ENCODE results near the gene NOP16.

NOP16 gene

DNA sequence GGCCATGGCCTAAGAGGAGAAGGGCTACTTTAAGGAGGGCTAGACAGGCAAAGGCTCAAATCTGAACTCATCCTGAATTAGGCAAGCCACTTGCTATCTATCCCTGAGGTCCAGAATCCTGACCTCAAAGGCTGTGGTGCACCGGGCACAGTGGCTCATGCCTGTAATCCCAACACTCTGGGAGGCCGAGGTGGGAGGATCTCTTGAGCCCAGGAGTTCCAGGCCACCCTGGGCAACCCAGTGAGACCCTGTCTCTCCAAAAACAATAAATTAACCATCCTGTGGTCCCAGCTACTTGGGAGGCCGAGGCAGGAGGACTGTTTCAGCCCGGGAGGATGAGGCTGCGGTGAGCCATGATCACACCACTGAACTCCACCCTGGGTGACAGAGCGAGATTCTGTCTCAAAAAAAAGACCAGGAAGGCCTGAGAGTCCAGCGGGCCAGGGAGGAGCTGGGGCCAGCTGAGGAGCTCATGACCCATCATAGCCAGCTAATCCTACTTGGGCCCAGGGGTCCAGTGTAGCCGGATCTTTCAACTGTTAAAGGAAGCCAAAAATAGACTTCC, 4.0 kb downstream of the NOP16 start:
- DNase-seq = no peak

DNA sequence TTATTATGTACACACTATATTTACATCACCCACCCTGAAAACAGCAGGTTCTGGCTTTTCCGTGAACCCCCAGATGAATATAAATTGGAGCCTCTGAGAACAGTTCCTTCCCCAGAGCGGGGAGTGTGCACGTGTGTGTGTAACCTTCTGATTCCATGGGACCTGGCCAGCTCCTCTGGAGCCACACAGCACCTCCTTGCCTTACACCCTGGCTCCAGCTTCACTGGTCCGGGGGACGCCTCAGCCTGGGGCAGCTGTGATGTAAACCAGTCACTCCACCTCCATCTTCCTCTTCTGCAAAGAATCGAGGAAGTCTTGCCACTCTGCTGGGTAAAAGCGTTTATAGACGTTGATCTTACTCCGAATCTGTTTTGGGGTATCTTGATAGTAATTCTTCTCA, 4.4 kb downstream of the NOP16 start:
- no peak for DNase-seq

DNA sequence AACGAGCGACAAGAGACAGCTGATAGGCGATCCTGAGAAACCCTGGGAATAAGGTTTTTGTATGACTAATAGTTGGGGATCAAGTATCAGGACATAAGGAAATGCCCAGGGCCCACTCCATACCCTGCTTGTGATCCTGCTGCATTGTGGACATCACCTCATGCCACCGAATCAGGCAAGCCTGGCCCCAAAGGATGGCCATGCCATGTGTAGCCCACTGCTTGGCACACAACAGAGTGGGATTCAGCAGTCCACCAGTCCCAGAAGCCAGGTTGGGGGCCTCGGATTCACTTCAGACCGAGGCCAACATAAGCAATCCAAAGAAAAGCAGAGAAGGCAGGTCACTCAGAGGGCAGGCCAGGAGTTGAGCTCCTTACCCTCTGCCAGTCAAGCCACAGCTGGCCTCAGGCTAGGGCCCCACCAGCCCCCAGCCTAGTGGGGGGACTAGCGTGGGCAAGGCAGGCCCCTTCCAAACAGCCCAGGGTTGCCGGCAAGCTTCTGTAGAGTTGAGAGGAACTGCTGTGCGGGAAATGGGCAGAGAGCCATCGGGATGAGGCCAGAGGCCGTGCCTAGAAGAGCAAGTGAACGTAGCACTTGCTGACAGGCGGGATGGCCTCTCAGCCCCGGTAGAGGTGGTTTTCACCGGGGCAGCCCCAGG, 5.0 kb downstream of the NOP16 start:
- no peak for DNase-seq

DNA sequence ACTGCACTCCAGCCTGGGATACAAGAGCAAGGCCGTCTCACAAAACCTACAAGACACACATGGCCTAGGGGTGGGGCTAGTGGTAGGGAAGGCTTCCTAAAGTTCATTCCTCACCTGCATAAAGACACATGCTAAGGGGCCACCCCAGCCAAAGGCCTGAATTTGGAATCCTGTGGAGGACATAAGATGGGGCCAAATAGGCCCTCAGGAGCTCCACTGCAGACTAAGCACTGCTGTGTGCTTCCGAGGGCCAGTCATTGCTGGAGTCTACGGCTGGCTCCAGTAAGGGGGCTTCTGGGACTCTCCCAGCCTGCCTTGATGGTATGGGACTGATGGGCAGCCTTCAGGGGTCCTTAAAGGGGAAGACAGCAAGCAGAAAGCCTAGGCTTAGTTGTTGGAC, 5.7 kb downstream of the NOP16 start:
- DNase-seq = no peak

DNA sequence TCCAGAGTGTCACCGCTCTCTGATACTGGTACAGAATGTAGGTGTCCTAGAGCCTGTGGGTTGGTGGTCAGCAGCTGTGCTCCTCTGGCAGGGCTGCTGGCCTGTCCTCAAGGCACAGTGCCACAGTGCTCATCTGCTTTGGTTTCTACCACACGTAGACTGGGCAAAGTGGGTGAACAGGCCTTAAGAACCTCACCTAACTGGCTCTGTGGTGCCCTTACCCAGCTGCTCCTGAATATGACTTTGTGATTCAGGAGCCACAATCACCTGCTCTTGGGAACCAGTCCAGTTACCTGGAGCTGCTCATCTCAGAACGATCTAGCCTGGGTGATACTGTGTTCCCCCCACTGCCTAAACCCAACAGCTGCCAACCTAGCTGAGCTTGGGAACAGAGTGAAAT, 6.4 kb downstream of the NOP16 start:
- no peak for DNase-seq

DNA sequence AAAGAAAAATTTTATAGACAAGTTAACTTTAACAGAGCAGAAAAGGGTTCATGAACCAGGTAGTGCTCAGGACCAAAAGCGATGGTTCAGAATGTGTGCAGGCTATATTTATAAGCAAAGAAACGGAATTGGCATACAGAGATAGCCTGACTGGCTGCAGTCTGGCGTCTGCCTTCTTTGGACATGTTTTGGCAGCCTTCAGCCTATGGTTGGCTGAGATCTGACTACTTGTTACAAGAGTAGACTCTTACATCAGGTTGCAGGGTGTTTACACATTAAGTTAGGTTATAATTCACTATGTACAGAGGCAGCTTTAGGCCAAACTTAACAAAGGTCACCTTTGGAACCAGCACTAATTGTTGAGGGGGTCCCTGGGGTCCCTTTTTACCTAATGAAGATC, 7.0 kb downstream of the NOP16 start:
- DNase-seq = no peak

DNA sequence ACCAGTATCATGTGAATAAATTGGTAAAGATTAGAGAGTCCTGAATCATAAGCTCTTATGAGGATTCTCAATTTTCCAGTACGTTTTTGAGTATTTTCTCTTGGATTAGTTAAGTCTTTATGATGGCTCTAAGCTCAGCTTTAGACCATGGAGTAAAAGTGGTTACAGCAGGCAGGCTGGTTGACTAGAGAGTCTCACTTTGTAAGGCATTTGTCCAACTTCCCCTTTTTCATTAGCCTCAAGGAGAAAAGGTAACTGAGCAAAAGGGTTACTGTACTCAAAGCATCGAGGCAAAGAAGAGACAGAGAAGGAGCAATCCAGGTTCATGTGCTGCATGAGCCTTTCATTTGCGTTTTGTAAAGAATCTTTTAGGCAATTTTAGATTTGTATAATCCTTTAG, 8.5 kb downstream of the NOP16 start:
- DNase-seq = no peak

DNA sequence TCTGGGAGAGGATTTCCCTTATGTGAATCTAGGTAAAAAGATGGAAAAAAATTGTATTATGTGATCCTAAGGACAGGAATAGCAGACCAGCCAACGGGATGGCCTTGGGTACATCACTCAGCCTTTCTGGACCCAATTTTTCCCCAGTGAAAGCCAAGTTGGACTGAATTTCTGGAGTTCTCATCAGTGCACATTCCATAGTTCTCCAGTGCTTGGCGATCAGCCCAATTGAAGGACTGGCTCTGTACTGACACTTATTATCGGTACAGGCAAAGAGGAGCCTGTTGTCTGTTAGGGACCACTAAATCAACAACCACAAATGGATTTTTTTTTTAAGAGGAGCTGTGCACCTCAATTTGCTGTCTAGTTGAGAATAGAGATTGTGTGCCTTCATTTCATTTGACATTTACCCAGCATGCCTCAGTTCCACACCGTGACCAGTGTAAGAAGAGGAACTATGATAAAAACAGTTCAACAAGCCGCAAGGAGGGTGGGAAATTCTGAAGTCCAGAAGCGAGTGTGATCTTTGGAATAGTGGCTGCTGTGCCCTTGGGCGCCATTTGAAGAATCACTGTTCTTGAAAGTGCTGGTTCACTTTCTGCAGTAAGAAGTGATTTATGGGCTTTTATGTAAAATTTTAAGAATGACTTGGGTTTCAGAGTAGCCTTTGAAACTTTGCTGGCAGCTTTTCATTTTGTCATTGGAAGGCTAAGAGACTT, 15.1 kb downstream of the NOP16 start:
- no peak for DNase-seq

DNA sequence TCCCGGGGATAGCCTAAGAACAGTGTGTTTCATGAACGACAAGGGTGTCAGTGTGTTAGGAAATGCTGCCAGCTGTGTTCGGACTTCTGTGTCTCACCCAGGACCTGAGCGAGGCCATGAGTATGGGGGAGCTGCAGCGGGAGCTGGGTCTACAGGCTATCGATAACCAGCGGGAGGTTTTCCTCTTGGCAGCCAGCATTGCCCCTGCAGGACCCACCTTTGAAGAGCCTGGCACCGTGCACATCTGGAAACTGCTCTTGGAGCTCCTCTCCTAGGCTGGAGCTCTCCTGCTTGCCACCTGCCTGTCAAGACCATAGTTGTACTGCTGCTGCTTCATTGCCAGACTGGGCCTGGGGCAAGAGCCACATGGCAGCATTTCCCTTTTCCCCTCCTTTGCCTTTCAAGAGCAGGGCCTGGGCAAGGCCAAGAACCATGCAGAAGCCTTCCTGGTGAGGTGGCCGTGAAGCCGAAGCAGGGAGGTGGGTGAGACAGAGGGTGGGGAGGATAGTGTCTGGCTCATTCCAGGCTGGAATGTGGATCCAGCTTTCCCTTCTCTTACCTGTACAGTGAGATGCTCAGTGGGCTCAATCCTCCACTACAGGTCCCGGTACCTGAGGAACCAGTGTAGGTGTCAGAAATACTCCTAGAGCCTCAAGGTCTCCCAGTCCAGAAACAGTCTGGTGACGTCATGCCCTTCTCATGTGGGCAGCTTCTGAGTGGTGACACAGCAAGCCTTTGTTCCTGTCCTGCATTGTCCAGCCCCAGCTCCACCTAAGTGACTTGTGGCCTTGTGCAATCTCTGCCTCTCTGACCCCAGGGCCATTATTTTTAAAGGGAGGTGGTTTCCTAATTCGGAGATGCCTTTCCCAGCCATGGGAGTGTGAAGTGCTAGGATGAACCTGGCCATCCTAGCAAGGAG, 16.5 kb downstream of the NOP16 start:
- no peak for DNase-seq

DNA sequence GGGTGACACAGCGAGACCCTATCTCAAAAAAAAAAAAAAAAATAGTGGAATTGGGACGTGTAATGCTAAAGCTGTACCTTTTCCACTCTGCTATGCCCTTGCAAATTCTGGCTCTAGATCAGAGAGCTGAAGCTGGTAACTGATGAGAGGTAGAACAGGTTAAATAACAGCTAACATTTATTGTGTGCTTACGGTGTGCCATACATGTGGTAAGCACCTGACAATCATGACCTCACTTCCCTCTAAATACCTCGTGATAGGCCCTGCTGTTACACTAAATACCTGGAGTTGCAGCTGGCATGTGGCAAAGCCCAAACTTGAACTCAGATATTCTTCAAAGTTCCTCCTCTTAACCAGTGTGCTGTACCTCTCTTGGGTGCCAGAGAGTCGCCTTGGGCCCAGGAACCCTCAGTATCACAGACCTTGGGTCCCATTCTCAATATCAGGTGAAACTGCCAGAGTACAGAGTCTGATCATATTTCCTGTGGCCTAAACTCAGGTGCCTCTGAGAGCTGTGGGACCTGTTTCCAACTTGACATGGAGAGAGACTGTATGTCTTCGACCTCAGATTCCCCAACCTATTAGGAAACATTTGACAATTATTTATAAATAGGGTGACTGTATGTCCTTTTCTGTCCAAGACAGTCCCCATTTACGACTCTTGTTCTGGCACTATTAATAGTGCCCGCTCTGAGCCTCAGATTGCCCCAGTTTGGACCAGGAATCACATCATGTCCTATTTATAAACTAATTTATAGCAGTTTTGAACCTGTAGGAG, 18.3 kb downstream of the NOP16 start:
- DNase-seq = no peak

DNA sequence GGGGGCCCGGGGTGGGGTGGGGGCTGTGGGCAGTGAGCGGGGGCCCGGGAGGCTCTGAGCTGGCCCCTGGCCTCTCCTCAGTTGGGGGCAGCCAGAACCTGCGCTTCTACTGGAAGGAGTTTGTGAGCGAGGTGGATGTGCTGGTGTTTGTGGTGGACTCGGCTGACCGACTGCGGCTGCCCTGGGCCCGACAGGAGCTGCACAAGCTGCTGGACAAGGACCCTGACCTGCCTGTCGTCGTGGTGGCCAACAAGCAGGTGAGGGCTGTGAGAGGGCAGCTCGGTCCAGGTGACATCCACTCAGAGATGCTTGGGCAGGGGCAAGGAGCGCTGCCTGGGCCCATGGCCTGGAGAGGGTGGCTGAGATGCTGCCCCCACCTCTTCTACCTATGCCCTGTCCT, 19.7 kb downstream of the NOP16 start:
- no peak for DNase-seq

DNA sequence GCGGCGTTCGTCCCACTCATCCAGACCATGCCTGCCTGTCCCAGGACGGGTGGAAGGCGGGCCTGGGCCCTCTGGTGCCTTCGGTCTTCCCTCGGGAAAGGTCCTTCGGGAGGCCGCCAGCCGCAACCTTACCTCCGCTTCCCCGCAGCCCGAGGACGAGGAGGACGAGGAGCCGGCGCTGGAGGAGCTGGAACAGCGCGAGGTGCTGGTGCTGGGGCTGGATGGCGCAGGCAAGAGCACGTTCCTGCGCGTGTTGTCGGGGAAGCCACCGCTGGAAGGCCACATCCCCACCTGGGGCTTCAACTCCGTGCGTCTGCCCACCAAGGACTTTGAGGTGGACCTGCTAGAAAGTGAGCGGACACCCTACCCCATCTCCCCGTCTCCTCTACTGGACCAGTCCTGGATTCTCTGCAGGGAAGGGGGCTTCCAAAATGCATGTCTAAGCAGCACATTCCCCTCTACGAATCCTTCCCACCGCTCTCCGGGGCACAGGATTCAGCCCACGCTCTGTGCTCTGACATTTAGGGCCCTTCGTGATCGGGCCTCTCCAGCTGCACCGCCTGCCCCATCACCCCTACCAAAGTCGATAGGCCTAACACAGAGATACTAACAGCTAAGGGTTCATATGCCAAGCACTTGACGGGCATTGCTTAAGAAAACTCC, 22.0 kb downstream of the NOP16 start:
- DNase-seq = no peak

DNA sequence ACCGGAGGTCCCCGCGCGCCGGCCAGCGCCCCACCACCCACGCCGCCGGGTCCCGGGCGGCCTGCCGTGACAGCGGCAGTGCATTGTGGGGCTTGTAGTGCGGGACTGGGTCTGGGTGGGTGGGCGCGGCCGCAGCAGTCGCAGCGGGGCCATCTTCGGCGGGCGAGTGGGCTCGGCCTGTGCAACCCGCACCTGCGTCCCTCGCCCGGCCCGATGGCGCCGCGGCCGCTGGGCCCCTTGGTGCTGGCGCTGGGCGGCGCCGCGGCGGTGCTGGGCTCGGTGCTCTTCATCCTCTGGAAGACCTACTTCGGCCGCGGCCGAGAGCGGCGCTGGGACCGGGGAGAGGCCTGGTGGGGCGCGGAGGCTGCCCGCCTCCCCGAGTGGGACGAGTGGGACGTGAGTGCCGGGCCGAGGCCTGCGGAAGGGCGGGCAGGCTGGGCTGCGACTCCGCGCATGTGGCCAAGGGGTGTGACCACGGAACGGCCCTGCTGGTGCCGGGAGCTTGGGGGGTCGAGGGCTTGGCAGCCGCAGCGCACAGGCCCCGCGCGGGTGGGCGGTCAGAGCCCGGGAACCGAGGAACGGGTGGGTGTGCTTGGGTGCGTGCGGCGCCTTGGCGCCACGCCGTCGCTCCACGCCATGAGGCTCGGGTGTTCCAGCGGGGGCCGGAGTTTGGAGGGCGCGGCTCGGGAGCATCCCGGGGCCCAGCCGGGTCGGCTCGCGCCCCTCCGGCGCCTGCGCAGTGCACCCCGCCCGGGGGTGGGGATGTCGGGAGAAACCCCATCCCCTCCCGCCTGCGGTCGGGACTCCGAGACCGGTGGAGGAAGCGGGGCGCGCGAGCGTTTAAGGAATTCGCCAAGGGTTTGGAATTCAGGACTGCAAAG, 22.8 kb downstream of the NOP16 start, which contains the start of gene ARL10:
Gene ARL10, plus strand, starts transcription at position 137 of the 881 bp plus-strand sequence. Its CDS starts 77 bp downstream, at position 214.
- DNase-seq = no peak

DNA sequence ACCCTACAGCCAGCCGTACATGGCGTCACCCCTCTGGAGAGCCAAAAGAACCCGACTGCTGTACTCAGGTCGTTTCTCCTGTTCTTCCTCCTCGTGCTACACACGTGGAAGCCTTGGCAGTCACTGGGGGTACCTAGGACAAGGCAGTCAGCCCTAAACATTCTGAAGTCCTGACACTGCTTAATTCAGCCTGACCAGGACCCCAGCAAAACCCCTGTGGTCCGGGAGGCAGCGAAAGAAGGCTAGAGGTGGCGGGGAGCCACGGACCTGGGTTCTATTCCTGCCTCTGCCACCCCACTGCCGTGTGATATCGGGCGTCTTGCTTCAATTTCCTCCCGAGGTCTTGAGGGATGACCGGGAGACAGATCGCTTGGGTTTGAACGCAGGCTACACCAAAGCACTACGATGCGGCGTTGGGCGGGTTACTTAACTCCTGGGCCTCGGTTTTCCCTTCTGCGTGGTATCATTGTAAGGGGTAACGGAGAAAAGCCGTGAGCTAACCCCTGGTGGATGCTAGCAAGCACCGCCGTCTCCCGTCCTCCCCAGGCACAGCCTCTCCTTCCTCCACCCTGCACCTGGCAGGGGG, 23.5 kb downstream of the NOP16 start:
- no peak for DNase-seq

DNA sequence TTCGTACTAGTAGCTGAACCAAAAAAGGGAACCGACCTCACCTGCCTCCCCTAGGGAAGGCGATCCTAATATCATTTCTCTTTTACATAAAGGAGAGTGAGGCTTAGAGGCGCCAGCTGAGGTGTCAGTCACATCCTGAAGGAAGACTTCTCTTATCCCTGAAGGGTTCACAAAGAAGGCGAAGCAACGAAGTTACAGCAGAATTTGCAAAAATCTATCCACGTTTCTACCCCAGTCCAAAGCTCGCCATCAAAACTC, 26.2 kb downstream of the NOP16 start:
- DNase-seq = no peak

DNA sequence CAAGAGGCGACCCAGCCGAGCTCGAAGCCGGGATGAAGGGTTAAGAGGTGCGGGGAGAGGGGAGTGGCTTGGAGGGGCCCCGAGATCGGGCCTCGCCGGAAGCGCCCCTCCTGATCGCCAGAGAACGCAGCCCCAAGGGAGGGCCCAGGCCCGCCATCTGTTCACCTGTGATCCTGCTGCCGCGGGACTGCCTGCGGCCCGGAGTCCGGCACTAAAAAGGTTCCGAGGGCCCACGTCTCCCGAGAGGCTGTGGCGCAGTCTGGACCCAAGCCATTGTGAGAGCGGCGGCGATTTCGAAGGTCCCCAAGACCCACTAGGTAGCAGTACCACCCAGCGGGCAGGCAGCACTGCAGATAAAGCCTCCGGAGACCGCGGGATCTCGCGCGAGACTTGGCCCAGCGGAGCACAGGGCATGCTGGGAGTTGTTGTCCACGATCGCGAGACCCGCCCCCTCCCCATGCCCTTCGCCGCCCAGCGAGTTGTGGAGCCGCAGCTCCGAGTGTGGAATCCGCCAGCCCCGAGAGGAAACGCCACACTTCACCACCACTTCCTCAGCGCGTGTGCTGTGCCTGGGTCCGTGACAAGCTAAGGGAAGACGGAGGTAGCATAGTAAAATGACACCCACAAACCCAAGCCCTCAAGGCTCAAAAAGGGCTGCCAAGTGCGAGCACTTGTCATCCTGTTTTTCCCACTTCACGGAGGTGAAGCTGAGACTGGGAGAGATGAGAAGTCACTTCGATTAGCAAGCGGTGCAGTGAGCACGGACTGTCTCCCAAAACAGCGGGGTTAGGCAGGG, 26.8 kb downstream of the NOP16 start, which contains the start of gene KIAA1191:
Gene KIAA1191, minus strand, starts transcription at position 328 of the 796 bp plus-strand sequence. CDS start 2,256 bp downstream, outside the sequence.
- peak; percentile 95 for DNase-seq

DNA sequence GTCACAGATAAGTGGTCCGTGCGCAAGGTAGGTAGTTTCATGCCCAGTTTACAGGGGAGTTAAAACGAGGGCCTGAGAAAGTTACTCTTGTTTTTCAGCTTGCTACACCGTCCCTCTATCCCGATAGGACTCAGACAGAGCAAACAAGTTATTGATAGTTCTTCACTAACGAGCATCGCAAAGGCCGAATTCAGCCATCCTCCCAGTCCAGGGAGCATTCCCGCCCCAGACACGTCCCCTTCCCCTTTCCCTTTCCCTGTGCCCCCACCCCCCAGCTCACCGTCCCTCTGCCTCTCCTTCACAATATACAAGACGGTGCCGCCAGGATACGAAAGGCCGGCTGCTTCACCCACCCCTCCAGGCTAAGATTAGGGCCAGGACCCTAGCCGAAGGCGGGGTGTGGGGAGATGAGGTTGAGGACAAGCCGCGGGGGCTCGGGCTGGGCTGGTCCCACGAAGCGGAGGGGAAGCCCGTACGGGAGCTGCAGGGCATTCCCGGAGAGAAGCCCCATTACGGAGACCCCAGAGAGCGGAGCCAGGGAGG, 27.4 kb downstream of the NOP16 start:
- no peak for DNase-seq

DNA sequence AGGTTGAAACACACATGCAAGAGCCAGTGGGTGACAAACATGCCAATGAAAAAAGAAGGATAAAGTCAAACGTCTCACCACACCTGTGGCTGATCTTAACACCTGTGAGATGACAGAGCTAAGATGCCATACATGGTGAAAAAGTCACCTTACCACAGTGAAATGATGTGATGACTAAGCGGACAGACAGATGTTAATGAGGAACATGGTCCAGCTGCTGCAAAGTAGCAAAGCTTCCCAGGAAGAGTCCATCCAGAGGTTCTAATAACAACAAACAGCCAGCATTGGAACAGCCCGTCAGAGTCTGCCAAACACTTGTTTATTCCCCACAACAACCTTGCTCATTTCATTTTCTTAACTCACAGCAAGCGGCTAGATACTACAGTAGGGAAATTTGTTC, 28.7 kb downstream of the NOP16 start:
- no peak for DNase-seq

DNA sequence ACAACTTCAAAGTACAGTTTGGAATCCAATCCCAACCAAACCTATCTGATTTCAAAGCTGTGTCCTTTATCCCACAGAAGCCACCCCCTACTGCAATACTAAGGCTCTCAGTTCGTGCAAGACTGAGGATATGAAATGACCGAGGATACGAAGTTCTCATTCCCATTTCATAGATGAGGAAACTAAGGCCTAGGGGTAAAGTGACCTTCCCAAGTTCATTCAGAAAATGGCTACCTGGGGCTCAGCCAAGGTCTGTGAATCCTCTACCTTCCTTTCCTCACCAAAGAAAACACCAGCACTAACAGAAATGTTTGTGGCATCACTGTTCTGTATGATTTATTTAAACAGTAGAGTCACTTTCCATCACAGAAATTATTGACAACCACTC, 32.2 kb downstream of the NOP16 start:
- no peak for DNase-seq

Data from GDM1 (cell line).